Epithelial cell of esophagus (primary cell): Measurements from ENCODE around the gene F10.
A peak's percentile ranks its signal among the peaks of the same experiment; 100 is the strongest.

Source experiments
- DNase-seq: peaks from one replicate; pipeline ENCODE4 v3.0.0; 2010; ENCODE audit warnings: low read depth
- H3K4me3 ChIP-seq: 2 replicates; pipeline ENCODE4 v1.5.1; 2011; ENCODE audit warnings: mild to moderate bottlenecking, low read length, control low read depth
- CTCF ChIP-seq: IDR thresholded peaks from 2 replicates; pipeline ENCODE4 v1.5.1; 2011; ENCODE audit warnings: low read depth, mild to moderate bottlenecking, low read length, control low read depth, inconsistent platforms; ENCODE audit not compliant: insufficient read depth; ENCODE audit errors: missing control alignments

The F10 gene

GRCh38 chr13:113083022-113083373, 39.6 kb upstream of the F10 start:
- no peak overlapping the region for H3K4me3 ChIP-seq
- TF ChIP-seq CTCF: no peak

GRCh38 chr13:113083402-113084061, 39.1 kb upstream of the F10 start:
- DNase-seq: peak; percentile 30
- no peak overlapping the region for H3K4me3 ChIP-seq

More at GRCh38 chr13:113083022-113083373, 39.6 kb upstream of the F10 start:
- no peak for DNase-seq

GRCh38 chr13:113084094-113084942, 38.3 kb upstream of the F10 start:
- DNase-seq: no peak
- H3K4me3 ChIP-seq: no peak overlapping the region
- TF ChIP-seq CTCF: no peak

More at GRCh38 chr13:113083402-113084061, 39.1 kb upstream of the F10 start:
- no peak for TF ChIP-seq CTCF

GRCh38 chr13:113084943-113085540, 37.6 kb upstream of the F10 start:
- no peak for TF ChIP-seq CTCF
- DNase-seq: no peak
- H3K4me3 ChIP-seq: no peak overlapping the region

- no peak overlapping the region for H3K4me3 ChIP-seq
- no peak for DNase-seq
- no peak for TF ChIP-seq CTCF
Measured at GRCh38 chr13:113086031-113086750, 36.4 kb upstream of the F10 start.

GRCh38 chr13:113086991-113087922, 35.3 kb upstream of the F10 start:
- no peak overlapping the region for H3K4me3 ChIP-seq
- no peak for TF ChIP-seq CTCF
- no peak for DNase-seq
